IMR-90 (cell line): ENCODE measurements around the gene PRR33. TPM values are rescaled to one million over a fixed set of nuclear protein-coding genes. Genes with fewer than 3 reads are reported as not detected.
A peak's percentile ranks its signal among the peaks of the same experiment; 100 is the strongest.

Experiments used
- ATAC-seq: fragments of 200-7000 bp; cut with Tn5 transposase; 2 replicates; pipeline ENCODE4 v1.9.1; 2020; ENCODE audit warnings: low read depth, mild to moderate bottlenecking, moderate library complexity
- BruUV-seq: library from RNA; stranded (reverse); fragments of 400-500 nt; replicated peaks from 2 replicates; lab custom pipeline; 2021; lab: Mats Ljungman, UMichigan
- CTCF ChIA-PET: fragments of 300-600 bp; formaldehyde crosslinking; extraction: SDS; loops from one replicate; lab custom pipeline; 2021; ENCODE audit warnings: antibody characterized with exemption; lab: Yijun Ruan, JAX
- POLR2A ChIA-PET: fragments of 300-600 bp; sonication (Branson Sonifier 250); formaldehyde crosslinking; loops from one replicate; lab custom pipeline; 2022; ENCODE audit warnings: antibody characterized with exemption; ENCODE audit not compliant: unreplicated experiment; lab: Charles Lee
- DNase-seq: peaks from one replicate; pipeline ENCODE4 v3.0.0; 2013
- H2AFZ ChIP-seq: replicated peaks from 2 replicates; pipeline ENCODE3; 2013; ENCODE audit warnings: low read length, mild to moderate bottlenecking; ENCODE audit not compliant: poor library complexity
- H2AK5ac ChIP-seq: 2 replicates; pipeline ENCODE4 v1.6.1; 2013; ENCODE audit warnings: low read depth, low read length, inconsistent platforms
- H2AK9ac ChIP-seq: replicated peaks from 2 replicates; pipeline ENCODE3; 2013; ENCODE audit warnings: mild to moderate bottlenecking, low read depth, low read length, moderate library complexity; ENCODE audit not compliant: poor library complexity
- H2BK120ac ChIP-seq: 2 replicates; pipeline ENCODE4 v1.6.1; 2013; ENCODE audit warnings: low read depth, low read length, inconsistent platforms
- H2BK15ac ChIP-seq: 3 replicates; pipeline ENCODE4 v1.6.1; 2013; ENCODE audit warnings: low read depth, low read length, inconsistent platforms
- H2BK20ac ChIP-seq: 2 replicates; pipeline ENCODE4 v1.6.1; 2013; ENCODE audit warnings: low read depth, mild to moderate bottlenecking, inconsistent platforms, low read length, moderate library complexity
- H2BK5ac ChIP-seq: 2 replicates; pipeline ENCODE4 v1.6.1; 2013; ENCODE audit warnings: mild to moderate bottlenecking, low read depth, low read length, inconsistent platforms; ENCODE audit not compliant: poor library complexity, severe bottlenecking
- H3K14ac ChIP-seq: replicated peaks from 2 replicates; pipeline ENCODE4 v1.6.1; 2013; ENCODE audit warnings: low read depth, low read length, inconsistent platforms
- H3K18ac ChIP-seq: 2 replicates; pipeline ENCODE4 v1.6.1; 2013; ENCODE audit warnings: low read depth, low read length, control low read depth
- H3K23ac ChIP-seq: 2 replicates; pipeline ENCODE4 v1.6.1; 2013; ENCODE audit warnings: low read depth, low read length, inconsistent platforms
- H3K27ac ChIP-seq: 2 replicates; pipeline ENCODE4 v1.5.1; 2013; ENCODE audit warnings: mild to moderate bottlenecking, control low read depth, low read length; ENCODE audit not compliant: insufficient read depth
- H3K27me3 ChIP-seq: 2 replicates; pipeline ENCODE4 v1.6.1; 2013; ENCODE audit warnings: low read length; ENCODE audit not compliant: control insufficient read depth, insufficient read depth
- H3K36me3 ChIP-seq: 2 replicates; pipeline ENCODE4 v1.6.1; 2013; ENCODE audit warnings: low read length, mixed read lengths; ENCODE audit not compliant: control insufficient read depth, insufficient read depth
- H3K4ac ChIP-seq: 2 replicates; pipeline ENCODE4 v1.6.1; 2013; ENCODE audit warnings: low read depth, low read length, inconsistent platforms
- H3K4me1 ChIP-seq: 2 replicates; pipeline ENCODE4 v1.6.1; 2013; ENCODE audit warnings: low read length, mixed read lengths; ENCODE audit not compliant: control insufficient read depth, insufficient read depth
- H3K4me2 ChIP-seq: 2 replicates; pipeline ENCODE4 v1.6.1; 2013; ENCODE audit warnings: low read depth, mild to moderate bottlenecking, control low read depth, low read length, moderate library complexity
- H3K4me3 ChIP-seq: 2 replicates; pipeline ENCODE4 v1.5.1; 2013; ENCODE audit warnings: low read depth, mild to moderate bottlenecking, control low read depth, low read length, moderate library complexity; ENCODE audit not compliant: insufficient read depth
- H3K56ac ChIP-seq: 2 replicates; pipeline ENCODE4 v1.6.1; 2013; ENCODE audit warnings: low read length, inconsistent platforms; ENCODE audit not compliant: insufficient read depth; ENCODE audit errors: extremely low read depth
- H3K79me1 ChIP-seq, 2 experiments: 2 replicates each; pipeline ENCODE4 v1.6.1; 2013; ENCODE audit warnings: low read length in 2 of 2, inconsistent platforms in 1 of 2, low read depth in 1 of 2
- H3K9ac ChIP-seq: 2 replicates; pipeline ENCODE4 v1.6.1; 2013; ENCODE audit warnings: low read depth, low read length, control low read depth
- H3K9me1 ChIP-seq: 2 replicates; pipeline ENCODE4 v1.6.1; 2013; ENCODE audit warnings: low read length, inconsistent platforms; ENCODE audit not compliant: insufficient read depth
- H3K9me3 ChIP-seq: 2 replicates; pipeline ENCODE4 v1.6.1; 2013; ENCODE audit warnings: low read length; ENCODE audit not compliant: control insufficient read depth, insufficient read depth
- H4K20me1 ChIP-seq: 2 replicates; pipeline ENCODE4 v1.6.1; 2013; ENCODE audit warnings: low read length, inconsistent platforms; ENCODE audit not compliant: insufficient read depth
- H4K5ac ChIP-seq: 2 replicates; pipeline ENCODE4 v1.6.1; 2013; ENCODE audit warnings: mild to moderate bottlenecking, low read depth, low read length, control low read depth
- H4K8ac ChIP-seq, 2 experiments: 2 replicates each; pipeline ENCODE4 v1.6.1; 2013; ENCODE audit warnings: low read depth in 2 of 2, low read length in 2 of 2, control low read depth in 1 of 2, inconsistent platforms in 1 of 2
- H4K91ac ChIP-seq: 2 replicates; pipeline ENCODE4 v1.6.1; 2013; ENCODE audit warnings: low read depth, low read length, inconsistent platforms; ENCODE audit not compliant: insufficient read depth
- CEBPB ChIP-seq: IDR thresholded peaks from 2 replicates; pipeline ENCODE4 v1.6.1; 2012; ENCODE audit warnings: low read depth, low read length, improper control_type of control experiment
- MAFK ChIP-seq: IDR thresholded peaks from 2 replicates; pipeline ENCODE4 v1.6.1; 2012; ENCODE audit warnings: low read depth, low read length, improper control_type of control experiment
- NFE2L2 ChIP-seq: fragments of 150-350 bp; IDR thresholded peaks from 2 replicates; pipeline ENCODE4 v1.6.1; 2016; ENCODE audit warnings: low read depth, mild to moderate bottlenecking, low read length
- WGBS, 2 experiments: methylation state at CpG; one replicate each; pipeline versions ENCODE4 v1.1.5 to v1.1.7; 2013; ENCODE audit warnings: missing lambda C conversion rate in 2 of 2; ENCODE audit not compliant: insufficient read length in 1 of 2; ENCODE audit errors: extremely low coverage in 2 of 2; 5-methylcytosine and 5-hydroxymethylcytosine counted together
- dilution Hi-C: fragments of 300-500 bp; cut with HindIII; formaldehyde crosslinking; loops from one replicate; pipeline ENCODE4 v1.14.3; 2018; ENCODE audit warnings: low sequenced_read_pairs; ENCODE audit not compliant: unreplicated experiment
- in situ Hi-C: fragments of 300-500 bp; cut with MboI; formaldehyde crosslinking; loops from 3 replicates; pipeline ENCODE4 v1.14.3; 2019; ENCODE audit warnings: low sequenced_read_pairs, inconsistent platforms, mixed read lengths
- intact Hi-C: fragments of 100-400 bp; cut with micrococcal nuclease; formaldehyde crosslinking; loops from 2 replicates; pipeline ENCODE4 v1.10.0; 2022
- polyA plus RNA-seq, 3 experiments: library from polyadenylated mRNA; depleted of rRNA; stranded (reverse); fragments of >200 nt; gene quantifications; 2 replicates each; pipeline ENCODE4 v1.2.3, GENCODE V29; 2012; ENCODE audit warnings: low replicate concordance in 1 of 3
- total RNA-seq: library from RNA; depleted of rRNA; stranded (reverse); fragments of >200 nt; gene quantifications from 2 replicates; pipeline ENCODE4 v1.2.3, GENCODE V29; 2012

The PRR33 gene
- total and polyA plus RNA-seq, 2 of the 4 experiments (the other 2 are of a cell fraction) = not detected

GRCh38 chr11:1890856-1891830 is 552 bp downstream of the PRR33 start:
- H3K14ac ChIP-seq = no peak overlapping the region
- H2BK5ac ChIP-seq = no peak overlapping the region
- H4K8ac ChIP-seq = no peak overlapping the region
- H3K36me3 ChIP-seq = no peaks in the 10 kb centered on the region
- H2AK9ac ChIP-seq = no peak overlapping the region
- 71% methylated on average over 19 of the region's 34 CpGs; no CpG with 5 or more reads in 1 of the 2 experiments for WGBS, 2 experiments
- peaks cover 24% of the 10 kb centered on the region for H3K27me3 ChIP-seq
- no peaks in the 10 kb centered on the region for H3K4me1 ChIP-seq
- H2BK20ac ChIP-seq = no peak overlapping the region
- no peaks in the 10 kb centered on the region for H3K9me3 ChIP-seq
- no peak overlapping the region for H3K9ac ChIP-seq
- POLR2A ChIA-PET = no interaction called here
- in situ Hi-C loops = no loop called here
- CTCF ChIA-PET = no interaction called here
- no peak overlapping the region for H4K91ac ChIP-seq
- no peak overlapping the region for H3K18ac ChIP-seq
- H3K4me3 ChIP-seq = no peak overlapping the region
- H3K27ac ChIP-seq = no peak overlapping the region
- no TSS peak for BruUV-seq
- no peaks in the 10 kb centered on the region for H3K9me1 ChIP-seq
- no peak overlapping the region for H4K5ac ChIP-seq
- H3K23ac ChIP-seq = no peak overlapping the region
- H2AFZ ChIP-seq = no peak overlapping the region
- TF ChIP-seq MAFK (peak; percentile 61), CEBPB (no peak), NFE2L2 (no peak)
- H3K4me2 ChIP-seq = no peak overlapping the region
- H2AK5ac ChIP-seq = no peak overlapping the region
- H2BK15ac ChIP-seq = no peak overlapping the region
- no peaks in the 10 kb centered on the region for H3K79me1 ChIP-seq
- ATAC-seq (no peak), DNase-seq (no peak)
- no peaks in the 10 kb centered on the region for H4K20me1 ChIP-seq
- dilution Hi-C loops = no loop called here
- no peak overlapping the region for H3K4ac ChIP-seq
- intact Hi-C loops = no loop called here
- no peak overlapping the region for H2BK120ac ChIP-seq
- H3K56ac ChIP-seq = no peak overlapping the region
